Germinal center (tissue), 1 donor: ENCODE data around the gene SETD4.
"Not testable (repeated sequence)": the region's sequence is repeated elsewhere in the genome, so short reads cannot be mapped to it uniquely, and the experiment has no call there.

Source experiments
- DNase-seq: peaks from one replicate; pipeline ENCODE4 v3.0.0; 2012; ENCODE audit warnings: mixed read lengths, low spot score

The SETD4 gene

GRCh38 chr21:36060159-36060921, at the start of gene SETD4:
SETD4 (minus strand) TSS chr21:36060526; CDS start chr21:36058888, 1,638 bp downstream.
- peak; percentile 95 for DNase-seq

- DNase-seq = no peak
Measured at GRCh38 chr21:36109868-36110267, 49.5 kb upstream of the SETD4 start.

GRCh38 chr21:36105327-36105842, 45.1 kb upstream of the SETD4 start:
- DNase-seq = no peak

- peak; percentile 36 for DNase-seq
Measured at GRCh38 chr21:36104317-36105300, 44.3 kb upstream of the SETD4 start.

GRCh38 chr21:36103434-36103833, 43.1 kb upstream of the SETD4 start:
- DNase-seq = no peak

GRCh38 chr21:36100971-36101641, 40.8 kb upstream of the SETD4 start:
- DNase-seq = no peak

- not testable (repeated sequence) for DNase-seq
Measured at GRCh38 chr21:36099695-36100211, 39.4 kb upstream of the SETD4 start.

GRCh38 chr21:36099000-36099399, 38.7 kb upstream of the SETD4 start:
- DNase-seq = no peak

- DNase-seq = no peak
Measured at GRCh38 chr21:36098182-36098532, 37.8 kb upstream of the SETD4 start.

- no peak for DNase-seq
Measured at GRCh38 chr21:36097427-36098181, 37.3 kb upstream of the SETD4 start.

- DNase-seq = no peak
Measured at GRCh38 chr21:36096398-36097290, 36.3 kb upstream of the SETD4 start.

- no peak for DNase-seq
Measured at GRCh38 chr21:36093512-36093911, 33.2 kb upstream of the SETD4 start.

- no peak for DNase-seq
Measured at GRCh38 chr21:36092681-36093080, 32.4 kb upstream of the SETD4 start.

GRCh38 chr21:36089946-36090345, 29.6 kb upstream of the SETD4 start:
- no peak for DNase-seq

- no peak for DNase-seq
Measured at GRCh38 chr21:36087362-36088138, 27.2 kb upstream of the SETD4 start.

GRCh38 chr21:36082237-36082664, 21.9 kb upstream of the SETD4 start:
- DNase-seq = no peak

- no peak for DNase-seq
Measured at GRCh38 chr21:36080386-36080785, 20.1 kb upstream of the SETD4 start.

- no peak for DNase-seq
Measured at GRCh38 chr21:36079671-36080070, 19.3 kb upstream of the SETD4 start.

- no peak for DNase-seq
Measured at GRCh38 chr21:36079010-36079649, 18.8 kb upstream of the SETD4 start.
